HG03565 (cell line): ENCODE measurements around the gene NIPBL.
A peak's percentile ranks its signal among the peaks of the same experiment; 100 is the strongest.
"Not testable (repeated sequence)": the region's sequence is repeated elsewhere in the genome, so short reads cannot be mapped to it uniquely, and the experiment has no call there.

Source experiments
- ATAC-seq: cut with Tn5 transposase; IDR thresholded peaks from one replicate; pipeline ENCODE4 v1.9.1; 2021; ENCODE audit warnings: mild to moderate bottlenecking, moderate library complexity; ENCODE audit not compliant: unreplicated experiment

NIPBL gene

GRCh38 chr5:36876299-36876964, at the start of gene NIPBL:
Gene NIPBL, plus strand, starts transcription at chr5:36876769. Its CDS starts 76,928 bp downstream, at chr5:36953697.
- ATAC-seq: peak; percentile 41

GRCh38 chr5:36832274-36832673, 44.3 kb upstream of the NIPBL start:
- ATAC-seq: no peak

- ATAC-seq: no peak
Observed at GRCh38 chr5:36836831-36837230, 39.7 kb upstream of the NIPBL start.

- ATAC-seq: no peak
Observed at GRCh38 chr5:36839489-36840476, 36.8 kb upstream of the NIPBL start.

- ATAC-seq: no peak
Observed at GRCh38 chr5:36841677-36842076, 34.9 kb upstream of the NIPBL start.

- ATAC-seq: no peak
Observed at GRCh38 chr5:36842087-36842486, 34.5 kb upstream of the NIPBL start.

GRCh38 chr5:36844305-36844704, 32.3 kb upstream of the NIPBL start:
- ATAC-seq: no peak

- not testable (repeated sequence) for ATAC-seq
Observed at GRCh38 chr5:36848545-36848944, 28.0 kb upstream of the NIPBL start.

- ATAC-seq: not testable (repeated sequence)
Observed at GRCh38 chr5:36852903-36853302, 23.7 kb upstream of the NIPBL start.

GRCh38 chr5:36854402-36855140, 22.0 kb upstream of the NIPBL start:
- no peak for ATAC-seq

GRCh38 chr5:36855141-36855495, 21.5 kb upstream of the NIPBL start:
- no peak for ATAC-seq

GRCh38 chr5:36861871-36862270, 14.7 kb upstream of the NIPBL start:
- no peak for ATAC-seq

- ATAC-seq: peak; percentile 86
Observed at GRCh38 chr5:36870399-36871040, 6.0 kb upstream of the NIPBL start.

- ATAC-seq: no peak
Observed at GRCh38 chr5:36874465-36874864, 2.1 kb upstream of the NIPBL start.

GRCh38 chr5:36875051-36875789, 1.3 kb upstream of the NIPBL start:
- no peak for ATAC-seq

GRCh38 chr5:36875790-36876298, 725 bp upstream of the NIPBL start:
- peak; percentile 45 for ATAC-seq

- no peak for ATAC-seq
Observed at GRCh38 chr5:36876965-36877666, 547 bp downstream of the NIPBL start.

- ATAC-seq: no peak
Observed at GRCh38 chr5:36877667-36878391, 1.3 kb downstream of the NIPBL start.
